Activated T-cell treated with anti-CD3 and anti-CD28 coated beads, Interleukin-2, amount 50 U/mL, for 72 hours (primary cell): ENCODE results near the gene FXYD3. TPM values are rescaled to one million over a fixed set of nuclear protein-coding genes. Genes with fewer than 3 reads are reported as not detected.

Experiments used
- ATAC-seq, 2 donors: fragments of 150-1000 bp; cut with Tn5 transposase; replicated peaks in 1 of 2; 2 replicates each; pipeline ENCODE4 v1.10.0; 2021; ENCODE audit warnings: moderate library complexity in 2 of 2, mild to moderate bottlenecking in 1 of 2
- DNase-seq, 2 donors: peaks; one replicate each; pipeline ENCODE4 v3.0.0; 2021 to 2022; ENCODE audit warnings: mixed read lengths in 1 of 2
- H3K27ac Mint-ChIP-seq: one replicate; pipeline ENCODE4 v1.8.0; 2022; ENCODE audit warnings: mild to moderate bottlenecking, moderate library complexity, mixed read lengths
- H3K27me3 Mint-ChIP-seq: one replicate; pipeline ENCODE4 v1.8.0; 2022; ENCODE audit warnings: low read depth, mixed read lengths
- H3K36me3 Mint-ChIP-seq, 2 donors: one replicate each; pipeline ENCODE4 v1.8.0; 2022; ENCODE audit warnings: mixed read lengths in 2 of 2, mild to moderate bottlenecking in 1 of 2; ENCODE audit not compliant: insufficient read depth in 2 of 2
- H3K4me1 Mint-ChIP-seq: one replicate; pipeline ENCODE4 v1.8.0; 2022; ENCODE audit warnings: low read depth, mixed read lengths
- H3K4me3 Mint-ChIP-seq, 2 donors: one replicate each; pipeline ENCODE4 v1.8.0; 2022; ENCODE audit warnings: mild to moderate bottlenecking in 2 of 2, mixed read lengths in 2 of 2, moderate library complexity in 2 of 2
- H3K9me3 Mint-ChIP-seq, 2 donors: one replicate each; pipeline ENCODE4 v1.8.0; 2022; ENCODE audit warnings: mixed read lengths in 2 of 2
- total RNA-seq, 2 donors: library from RNA; stranded (reverse); gene quantifications; one replicate each; pipeline ENCODE4 v1.2.3, GENCODE V29; 2022

The FXYD3 gene
- total RNA-seq, 2 donors from 2014 or later = not detected

GRCh38 chr19:35077411-35078223 is 38.0 kb upstream of the FXYD3 start:
- H3K4me3 Mint-ChIP-seq = no peak overlapping the region
- H3K27me3 Mint-ChIP-seq = peaks cover 17% of the 10 kb centered on the region
- H3K9me3 Mint-ChIP-seq = no peaks in the 10 kb centered on the region
- H3K27ac Mint-ChIP-seq = no peak overlapping the region
- ATAC-seq (no peak), DNase-seq (no peak)
- no peaks in the 10 kb centered on the region for H3K4me1 Mint-ChIP-seq
- H3K36me3 Mint-ChIP-seq = no peaks in the 10 kb centered on the region

GRCh38 chr19:35079826-35080225 is 35.8 kb upstream of the FXYD3 start:
- H3K27ac Mint-ChIP-seq = no peak overlapping the region
- H3K36me3 Mint-ChIP-seq = no peaks in the 10 kb centered on the region
- no peaks in the 10 kb centered on the region for H3K9me3 Mint-ChIP-seq
- no peaks in the 10 kb centered on the region for H3K4me1 Mint-ChIP-seq
- peaks cover 17% of the 10 kb centered on the region for H3K27me3 Mint-ChIP-seq
- ATAC-seq (no peak), DNase-seq (no peak)
- H3K4me3 Mint-ChIP-seq = no peak overlapping the region

- H3K4me3 Mint-ChIP-seq = no peak overlapping the region
Measured at GRCh38 chr19:35080613-35081170, 34.9 kb upstream of the FXYD3 start.

DNA sequence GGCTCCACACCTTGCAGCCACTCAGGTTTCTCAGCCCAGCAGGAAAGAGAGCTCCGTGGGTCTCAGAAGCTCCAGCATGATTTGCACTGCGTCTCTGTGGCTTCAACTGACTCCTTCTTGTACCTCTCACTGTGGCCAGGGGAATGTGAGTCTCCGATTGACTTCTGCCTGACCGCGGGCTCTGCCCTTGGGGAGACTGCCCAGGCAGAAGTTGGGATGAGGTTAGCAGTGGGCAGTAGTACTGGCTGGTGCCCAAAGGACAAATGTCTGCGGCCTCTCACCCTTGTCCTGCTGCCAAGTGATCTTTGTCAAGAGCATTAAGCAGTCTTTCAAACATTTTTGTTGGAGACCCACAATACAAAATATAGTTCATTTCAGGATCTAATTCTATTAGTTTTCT is 34.4 kb upstream of the FXYD3 start:
- Mint-ChIP-seq H3K27ac (no peak overlapping the region), H3K27me3 (peaks cover 17% of the 10 kb centered on the region), H3K36me3 (no peaks in the 10 kb centered on the region), H3K4me1 (no peaks in the 10 kb centered on the region), H3K9me3 (no peaks in the 10 kb centered on the region), H3K4me3 (no peak overlapping the region)
- DNase-seq (no peak), ATAC-seq (no peak)

More at GRCh38 chr19:35080613-35081170, 34.9 kb upstream of the FXYD3 start:
- Mint-ChIP-seq H3K36me3 (no peaks in the 10 kb centered on the region), H3K27me3 (peaks cover 17% of the 10 kb centered on the region), H3K9me3 (no peaks in the 10 kb centered on the region), H3K27ac (no peak overlapping the region), H3K4me1 (no peaks in the 10 kb centered on the region)
- DNase-seq (no peak), ATAC-seq (no peak)

GRCh38 chr19:35083691-35084508 is 31.7 kb upstream of the FXYD3 start:
- DNase-seq (no peak), ATAC-seq (no peak)
- no peak overlapping the region for H3K4me3 Mint-ChIP-seq
- H3K27me3 Mint-ChIP-seq = peaks cover 6% of the 10 kb centered on the region
- no peaks in the 10 kb centered on the region for H3K36me3 Mint-ChIP-seq
- H3K9me3 Mint-ChIP-seq = no peaks in the 10 kb centered on the region
- H3K4me1 Mint-ChIP-seq = no peaks in the 10 kb centered on the region
- H3K27ac Mint-ChIP-seq = no peak overlapping the region

- Mint-ChIP-seq H3K4me1 (no peaks in the 10 kb centered on the region), H3K4me3 (no peak overlapping the region), H3K27me3 (peaks cover under 1% of the 10 kb centered on the region), H3K27ac (no peak overlapping the region), H3K9me3 (no peaks in the 10 kb centered on the region), H3K36me3 (no peaks in the 10 kb centered on the region)
- DNase-seq (no peak), ATAC-seq (no peak)
Measured at GRCh38 chr19:35084509-35084762, 31.2 kb upstream of the FXYD3 start.

- Mint-ChIP-seq H3K36me3 (no peaks in the 10 kb centered on the region), H3K27me3 (no peaks in the 10 kb centered on the region), H3K4me1 (no peaks in the 10 kb centered on the region), H3K4me3 (no peak overlapping the region), H3K9me3 (no peaks in the 10 kb centered on the region), H3K27ac (peak overlapping the region; percentile 43)
- ATAC-seq (no peak), DNase-seq (no peak)
Measured at GRCh38 chr19:35085947-35086346, 29.7 kb upstream of the FXYD3 start.

DNA sequence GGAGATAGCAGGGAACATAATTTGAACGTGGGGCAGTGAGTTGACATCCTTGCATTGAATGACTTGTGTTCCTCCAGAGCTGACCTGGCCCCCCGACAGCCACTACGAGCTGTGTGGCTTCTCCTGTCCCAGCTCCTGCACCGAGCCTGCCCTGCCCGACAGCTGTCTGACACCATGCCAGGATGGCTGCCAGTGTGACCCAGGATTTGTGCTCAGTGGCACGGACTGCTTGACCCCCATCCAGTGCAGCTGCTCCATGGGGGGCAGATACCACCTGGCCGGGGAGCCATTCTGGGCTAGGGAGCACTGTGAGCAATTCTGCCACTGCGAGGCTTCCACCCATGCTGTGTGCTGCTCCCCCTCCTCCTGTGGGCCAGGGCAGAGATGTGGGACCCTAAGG is 29.2 kb upstream of the FXYD3 start:
- no peak for DNase-seq
- no peak overlapping the region for H3K27ac Mint-ChIP-seq
- no peaks in the 10 kb centered on the region for H3K4me1 Mint-ChIP-seq
- no peak for ATAC-seq
- no peaks in the 10 kb centered on the region for H3K36me3 Mint-ChIP-seq
- H3K4me3 Mint-ChIP-seq = no peak overlapping the region
- H3K9me3 Mint-ChIP-seq = no peaks in the 10 kb centered on the region
- H3K27me3 Mint-ChIP-seq = no peaks in the 10 kb centered on the region

DNA sequence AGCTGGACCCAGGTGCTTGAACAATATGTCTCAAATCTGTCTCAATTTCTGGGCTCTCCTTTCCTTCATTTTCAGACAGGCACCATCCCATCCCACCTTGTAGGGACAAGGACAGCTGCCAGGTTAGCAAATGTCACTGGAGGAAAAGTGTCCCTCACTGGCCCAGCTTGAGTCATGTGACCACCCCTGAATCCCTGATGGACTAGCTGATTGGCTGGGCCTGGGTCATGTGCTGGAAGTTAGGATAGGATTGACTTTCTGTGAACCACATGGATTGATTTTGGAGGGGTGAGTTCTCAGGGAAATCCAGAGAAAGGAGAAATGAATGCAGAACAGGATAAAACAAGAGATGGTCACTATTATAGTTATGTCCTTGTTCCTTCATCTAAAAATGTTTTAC is 28.2 kb upstream of the FXYD3 start:
- Mint-ChIP-seq H3K27ac (no peak overlapping the region), H3K4me1 (no peaks in the 10 kb centered on the region), H3K4me3 (no peak overlapping the region), H3K9me3 (no peaks in the 10 kb centered on the region), H3K27me3 (no peaks in the 10 kb centered on the region), H3K36me3 (no peaks in the 10 kb centered on the region)
- DNase-seq (no peak), ATAC-seq (no peak)

- Mint-ChIP-seq H3K27me3 (no peaks in the 10 kb centered on the region), H3K36me3 (no peaks in the 10 kb centered on the region), H3K4me1 (no peaks in the 10 kb centered on the region), H3K9me3 (no peaks in the 10 kb centered on the region), H3K4me3 (no peak overlapping the region), H3K27ac (no peak overlapping the region)
- ATAC-seq = no peak
- DNase-seq = no peak
Measured at GRCh38 chr19:35088131-35088913, 27.3 kb upstream of the FXYD3 start.

DNA sequence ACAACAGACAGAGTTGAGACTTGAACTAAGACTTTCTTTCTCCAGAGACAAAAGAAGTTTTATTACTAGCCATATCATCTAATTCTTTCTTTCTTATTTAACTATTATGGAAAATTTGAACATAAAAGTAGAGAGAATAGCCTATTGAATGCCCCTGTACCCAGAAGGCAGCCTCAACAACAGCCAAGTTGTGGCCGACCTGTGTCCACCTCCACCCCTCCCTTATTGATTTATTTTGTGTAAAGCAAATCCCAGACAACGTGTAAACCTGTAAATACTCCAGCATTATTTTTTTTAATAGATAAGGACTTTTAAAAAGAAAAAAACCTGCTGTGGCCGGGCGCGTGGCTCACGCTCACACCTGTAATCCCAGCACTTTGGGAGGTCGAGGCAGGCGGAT is 26.1 kb upstream of the FXYD3 start:
- Mint-ChIP-seq H3K27me3 (no peaks in the 10 kb centered on the region), H3K9me3 (no peaks in the 10 kb centered on the region), H3K4me3 (no peak overlapping the region), H3K27ac (no peak overlapping the region), H3K4me1 (no peaks in the 10 kb centered on the region), H3K36me3 (no peaks in the 10 kb centered on the region)
- no peak for DNase-seq
- ATAC-seq = no peak

DNA sequence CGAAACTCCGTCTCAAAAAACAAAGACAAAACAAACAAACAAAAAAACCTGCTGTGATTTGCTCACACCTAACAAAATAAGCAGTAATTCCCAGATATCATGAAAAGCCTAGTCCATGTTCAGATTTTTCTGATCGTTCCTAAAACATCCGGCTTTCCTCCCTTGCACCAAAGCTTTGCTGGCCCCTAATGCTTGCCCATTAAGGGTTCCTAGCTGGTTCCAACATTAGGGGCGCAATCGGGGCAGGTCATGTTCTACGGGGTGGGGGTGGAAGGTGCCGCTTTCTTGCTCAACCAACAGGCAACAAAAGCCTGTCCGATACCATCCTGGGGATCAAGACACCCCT is 25.5 kb upstream of the FXYD3 start:
- no peak for DNase-seq
- no peak overlapping the region for H3K27ac Mint-ChIP-seq
- H3K4me1 Mint-ChIP-seq = no peaks in the 10 kb centered on the region
- H3K9me3 Mint-ChIP-seq = no peaks in the 10 kb centered on the region
- H3K4me3 Mint-ChIP-seq = no peak overlapping the region
- ATAC-seq = no peak
- no peaks in the 10 kb centered on the region for H3K36me3 Mint-ChIP-seq
- H3K27me3 Mint-ChIP-seq = no peaks in the 10 kb centered on the region
